ENCODE data around the gene ABTB2.
A peak's percentile ranks its signal among the peaks of the same experiment; 100 is the strongest.

The ABTB2 gene

GRCh38 chr11:34313099-34313517, 44.7 kb downstream of the ABTB2 start:
- DNase-seq = no peak

DNA sequence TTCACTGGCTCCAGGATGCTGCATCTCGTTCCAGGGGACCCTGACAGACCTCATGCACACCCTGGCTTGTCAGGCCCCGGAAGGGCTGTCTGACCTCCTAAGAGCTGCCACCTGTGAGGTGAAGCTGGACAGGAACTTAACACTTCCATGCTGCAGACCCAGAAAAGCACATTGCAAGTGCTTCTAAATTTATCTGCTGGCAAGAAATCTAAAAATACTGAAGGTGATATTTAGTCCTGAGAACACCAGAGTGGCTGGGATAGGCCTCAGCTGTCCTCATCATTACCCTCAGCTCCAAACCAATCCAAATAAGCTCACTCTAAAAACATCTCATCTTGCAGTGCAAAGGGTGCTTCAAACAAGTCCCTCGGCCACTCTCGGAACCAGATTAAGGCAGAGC, 46.7 kb downstream of the ABTB2 start:
- DNase-seq = no peak

DNA sequence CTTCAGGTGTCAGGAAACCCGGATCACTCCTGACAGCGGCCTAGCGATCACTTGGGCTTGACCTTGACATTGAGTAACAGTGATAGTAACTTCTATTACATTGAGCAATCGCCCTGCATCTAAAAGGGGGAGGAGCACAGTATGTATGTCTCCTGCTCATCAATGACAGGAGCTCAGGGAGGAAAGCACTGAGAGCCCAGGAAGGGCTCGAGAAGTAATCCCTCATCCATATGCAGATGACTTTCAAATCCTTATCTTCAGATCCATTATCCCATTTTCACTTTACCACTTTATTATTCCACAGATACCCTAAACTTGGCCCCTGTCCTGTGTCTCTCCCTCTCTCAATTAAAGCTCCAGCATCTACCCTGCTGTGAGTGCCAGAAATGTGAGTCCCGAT, 47.8 kb downstream of the ABTB2 start:
- DNase-seq = no peak

- no peak for DNase-seq
Observed at GRCh38 chr11:34308913-34309585, 48.8 kb downstream of the ABTB2 start.

GRCh38 chr11:34308049-34308912, 49.5 kb downstream of the ABTB2 start:
- DNase-seq = no peak

- no peak for DNase-seq
Observed at GRCh38 chr11:34305780-34306179, 52.0 kb downstream of the ABTB2 start.

DNA sequence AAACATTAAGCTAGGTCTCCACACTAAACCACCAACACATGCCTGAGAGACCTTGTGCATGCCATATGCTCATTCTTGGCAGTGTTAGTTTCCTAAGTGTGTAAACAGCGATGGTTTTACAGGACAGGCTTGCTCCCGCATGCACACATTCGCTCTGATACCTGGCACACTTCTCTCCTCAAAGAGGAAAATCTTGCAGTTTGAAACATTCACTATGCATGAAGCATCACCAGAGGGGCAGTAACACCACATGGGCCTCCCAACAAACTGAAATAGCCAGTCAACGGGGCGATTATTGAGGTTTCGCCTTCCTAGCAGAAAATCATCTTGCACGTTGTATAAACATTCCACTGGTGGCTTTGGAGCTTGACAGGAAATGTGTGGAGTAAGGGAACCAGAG, 52.6 kb downstream of the ABTB2 start:
- DNase-seq = no peak

DNA sequence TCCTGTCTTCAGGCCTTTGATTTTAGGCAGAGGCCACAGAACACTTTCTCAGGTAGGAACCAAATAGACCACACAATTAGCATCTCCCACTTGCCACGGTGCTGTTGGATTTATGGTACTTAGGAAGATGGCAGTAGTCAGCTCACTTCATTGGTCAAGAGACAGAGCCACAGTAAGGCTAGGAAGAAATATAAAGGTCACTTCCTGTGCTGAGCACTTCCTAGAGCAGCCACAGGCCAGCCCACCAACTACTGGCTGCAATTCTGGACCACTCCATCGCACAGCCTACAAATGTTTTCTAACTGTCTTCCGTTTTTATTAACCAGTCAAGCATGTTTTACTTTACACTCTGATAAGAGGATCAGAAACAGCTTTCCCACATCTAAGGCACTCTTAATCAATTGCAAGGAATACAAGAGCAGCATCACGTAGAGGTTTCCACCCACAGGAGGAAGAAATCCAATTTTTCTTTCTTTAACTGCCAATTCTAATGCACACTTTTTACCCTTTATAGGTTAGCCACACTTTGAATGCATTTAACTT, 54.7 kb downstream of the ABTB2 start:
- DNase-seq = no peak

- peak; percentile 94 for DNase-seq
Observed at GRCh38 chr11:34302046-34302921, 55.5 kb downstream of the ABTB2 start.

- DNase-seq = no peak
Observed at GRCh38 chr11:34300926-34301295, 56.9 kb downstream of the ABTB2 start.

- no peak for DNase-seq
Observed at GRCh38 chr11:34300026-34300925, 57.5 kb downstream of the ABTB2 start.

DNA sequence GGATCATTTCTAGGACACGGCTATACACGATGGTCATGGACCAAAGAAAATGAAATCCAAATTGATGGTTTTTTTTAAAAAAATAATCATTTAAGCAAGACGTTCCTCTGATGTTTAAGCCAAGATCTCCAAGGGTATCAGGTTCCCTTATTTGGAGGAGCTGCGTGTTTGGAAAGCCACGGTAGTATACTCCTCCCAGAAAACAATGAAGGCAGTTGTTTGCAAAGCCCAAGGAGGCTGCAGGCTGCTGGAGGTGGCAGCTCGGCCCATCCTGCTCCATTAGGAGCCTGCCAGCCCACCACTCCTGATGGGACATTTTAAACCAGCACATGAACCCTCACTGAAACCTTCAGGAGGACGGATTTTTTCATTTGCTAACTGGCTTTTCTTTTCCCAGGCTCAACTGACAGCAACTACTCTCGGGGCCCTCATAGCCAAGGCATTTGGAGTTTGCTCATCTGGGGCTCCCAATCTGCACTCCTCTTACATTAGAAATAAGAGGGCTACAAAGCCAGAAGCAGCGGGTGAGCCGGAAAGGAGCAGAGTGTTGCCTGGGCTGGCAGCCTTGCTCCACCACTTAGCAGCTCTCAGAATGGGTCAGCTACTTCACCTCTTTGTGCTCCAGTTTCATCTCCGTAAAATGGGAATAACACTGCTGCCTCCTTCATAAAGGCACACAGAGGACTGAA, 58.4 kb downstream of the ABTB2 start:
- DNase-seq = no peak

DNA sequence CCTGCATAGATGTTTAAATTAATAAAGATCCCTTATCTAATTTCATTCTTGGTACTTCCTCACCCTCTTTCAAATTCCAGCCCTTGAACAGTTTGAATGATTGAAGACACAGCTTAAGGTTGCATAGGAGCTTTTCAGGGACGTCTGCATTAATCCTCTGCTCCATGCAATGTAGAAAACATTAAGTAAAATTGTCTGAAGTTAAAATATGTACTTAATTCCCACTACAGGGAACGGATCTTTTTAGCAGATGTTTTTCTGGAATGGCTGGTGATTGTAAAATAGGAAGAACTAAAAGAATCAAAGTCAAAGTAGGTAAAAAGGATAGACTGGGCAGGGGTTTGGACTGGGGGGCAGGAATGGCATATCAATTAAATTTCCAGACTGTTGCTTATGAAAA, 58.9 kb downstream of the ABTB2 start:
- DNase-seq = no peak

DNA sequence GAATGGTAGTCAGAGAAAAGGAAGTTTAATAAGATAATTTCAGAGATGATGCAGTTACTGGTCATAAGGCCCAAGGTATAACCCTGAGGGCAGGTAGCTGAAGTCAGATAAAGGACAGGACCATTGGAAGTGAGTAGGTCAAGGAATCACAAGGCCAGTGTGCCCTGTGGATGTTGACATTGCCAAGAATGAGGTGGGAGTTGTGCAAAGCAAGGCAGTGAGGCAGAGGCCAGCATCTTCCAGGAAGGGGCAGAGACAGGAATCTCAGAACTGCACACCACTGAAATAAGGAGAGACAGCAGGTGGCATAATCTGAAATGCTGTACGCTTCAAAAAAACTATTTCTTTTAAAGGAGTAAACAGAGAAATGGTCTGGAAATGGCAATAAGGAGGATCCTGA, 61.4 kb downstream of the ABTB2 start:
- no peak for DNase-seq

GRCh38 chr11:34292546-34292945, 65.3 kb downstream of the ABTB2 start:
- no peak for DNase-seq

DNA sequence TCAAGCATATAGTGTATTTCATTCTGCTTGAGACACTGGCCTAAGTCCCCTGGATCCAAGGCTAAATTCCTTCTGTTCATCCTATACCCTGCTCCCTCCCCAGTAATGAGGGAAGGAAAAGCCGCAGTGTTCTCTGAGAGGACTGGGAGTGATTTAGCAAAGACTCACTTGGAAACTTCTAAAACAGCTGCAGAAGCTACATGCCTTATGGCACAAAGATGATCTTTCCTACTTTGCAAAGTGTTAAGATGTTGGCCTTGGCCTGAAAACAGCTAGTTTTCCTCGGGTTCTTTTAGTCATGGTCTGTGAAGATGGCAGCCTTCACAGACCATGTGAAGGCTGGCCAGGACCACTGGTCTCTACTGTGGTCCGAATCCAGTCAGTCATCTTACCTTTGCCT, 65.7 kb downstream of the ABTB2 start:
- DNase-seq = no peak

GRCh38 chr11:34290926-34291325, 66.9 kb downstream of the ABTB2 start:
- DNase-seq = no peak

GRCh38 chr11:34288492-34288891, 69.3 kb downstream of the ABTB2 start:
- no peak for DNase-seq

- no peak for DNase-seq
Observed at GRCh38 chr11:34284811-34285481, 72.9 kb downstream of the ABTB2 start.

- no peak for DNase-seq
Observed at GRCh38 chr11:34284156-34284555, 73.7 kb downstream of the ABTB2 start.

All from NCI-H226 (cell line).